Activated naive CD4-positive, alpha-beta T cell treated with anti-CD3 and anti-CD28 coated beads for 36 hours (primary cell): ENCODE data around the gene TMPRSS11B. TPM values are rescaled to one million over a fixed set of nuclear protein-coding genes. Genes with fewer than 3 reads are reported as not detected.
"Not testable (repeated sequence)": the region's sequence is repeated elsewhere in the genome, so short reads cannot be mapped to it uniquely, and the experiment has no call there.

ENCODE experiments used
- CTCF ChIA-PET: fragments of 350-600 bp; sonication (Branson Sonifier 250); formaldehyde crosslinking; loops from one replicate; lab custom pipeline; 2021; ENCODE audit warnings: antibody characterized with exemption; lab: Charles Lee
- DNase-seq: peaks from one replicate; pipeline ENCODE4 v3.0.0-alpha.2; 2020
- H3K27ac Mint-ChIP-seq: one replicate; pipeline ENCODE4 v1.8.0; 2021; ENCODE audit warnings: mild to moderate bottlenecking, mixed read lengths
- H3K27me3 Mint-ChIP-seq: one replicate; pipeline ENCODE4 v1.8.0; 2021; ENCODE audit warnings: low read depth, mixed read lengths
- H3K36me3 Mint-ChIP-seq: one replicate; pipeline ENCODE4 v1.8.0; 2021; ENCODE audit warnings: low read depth, mixed read lengths
- H3K4me1 Mint-ChIP-seq: one replicate; pipeline ENCODE4 v1.8.0; 2021; ENCODE audit warnings: low read depth, mixed read lengths
- H3K4me3 Mint-ChIP-seq: one replicate; pipeline ENCODE4 v1.8.0; 2021; ENCODE audit warnings: mild to moderate bottlenecking, moderate library complexity, mixed read lengths
- H3K9me3 Mint-ChIP-seq: one replicate; pipeline ENCODE4 v1.8.0; 2021; ENCODE audit warnings: mixed read lengths
- intact Hi-C: fragments of 100-400 bp; cut with micrococcal nuclease; formaldehyde crosslinking; loops from one replicate; pipeline ENCODE4 v1.15.1; 2023
- total RNA-seq, 2 experiments: library from RNA; stranded (reverse); gene quantifications; one replicate each; pipeline ENCODE4 v1.2.3, GENCODE V29; 2021

Gene TMPRSS11B
- total RNA-seq, 2 experiments from 2014 or later: not detected

- no peak overlapping the region for H3K4me3 Mint-ChIP-seq
- intact Hi-C loops: no loop called here
- H3K27ac Mint-ChIP-seq: no peak overlapping the region
- CTCF ChIA-PET: no interaction called here
- peaks cover under 1% of the 10 kb centered on the region for H3K27me3 Mint-ChIP-seq
- peaks cover 14% of the 10 kb centered on the region for H3K9me3 Mint-ChIP-seq
- H3K36me3 Mint-ChIP-seq: peaks cover 2% of the 10 kb centered on the region
- DNase-seq: no peak
- H3K4me1 Mint-ChIP-seq: no peaks in the 10 kb centered on the region
Measured at GRCh38 chr4:68209003-68209402, 36.5 kb downstream of the TMPRSS11B start.

GRCh38 chr4:68194305-68194704 lies 51.2 kb downstream of the TMPRSS11B start:
- H3K4me1 Mint-ChIP-seq, CTCF ChIA-PET: not testable (repeated sequence)

DNA sequence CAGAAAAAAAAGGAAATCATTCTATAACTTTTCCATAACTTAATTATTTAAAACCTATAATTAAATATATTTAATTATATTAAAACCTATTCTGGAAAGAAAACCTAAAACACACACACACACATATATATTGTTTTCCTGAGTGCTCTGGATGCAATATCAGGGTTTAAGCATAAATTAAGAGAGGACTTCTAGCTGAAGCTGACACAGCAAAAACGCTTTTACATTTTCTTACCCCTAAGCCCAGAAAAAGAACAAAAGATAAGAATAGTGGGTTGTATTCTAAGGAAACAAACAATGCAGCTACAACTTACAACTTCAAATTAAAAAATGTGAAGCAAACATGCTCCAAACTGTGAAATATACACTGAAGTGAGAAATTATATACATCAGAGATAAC lies 52.3 kb downstream of the TMPRSS11B start:
- Mint-ChIP-seq H3K4me3 (no peak overlapping the region), H3K9me3 (peaks cover 4% of the 10 kb centered on the region), H3K27ac (no peak overlapping the region), H3K4me1 (no peaks in the 10 kb centered on the region), H3K27me3 (peaks cover 6% of the 10 kb centered on the region), H3K36me3 (no peaks in the 10 kb centered on the region)
- no peak for DNase-seq
- CTCF ChIA-PET: no interaction called here
- intact Hi-C loops: no loop called here

More at GRCh38 chr4:68194305-68194704, 51.2 kb downstream of the TMPRSS11B start:
- H3K4me3 Mint-ChIP-seq, H3K27me3 Mint-ChIP-seq, intact Hi-C loops, DNase-seq, H3K9me3 Mint-ChIP-seq, H3K27ac Mint-ChIP-seq, H3K36me3 Mint-ChIP-seq: not testable (repeated sequence)

DNA sequence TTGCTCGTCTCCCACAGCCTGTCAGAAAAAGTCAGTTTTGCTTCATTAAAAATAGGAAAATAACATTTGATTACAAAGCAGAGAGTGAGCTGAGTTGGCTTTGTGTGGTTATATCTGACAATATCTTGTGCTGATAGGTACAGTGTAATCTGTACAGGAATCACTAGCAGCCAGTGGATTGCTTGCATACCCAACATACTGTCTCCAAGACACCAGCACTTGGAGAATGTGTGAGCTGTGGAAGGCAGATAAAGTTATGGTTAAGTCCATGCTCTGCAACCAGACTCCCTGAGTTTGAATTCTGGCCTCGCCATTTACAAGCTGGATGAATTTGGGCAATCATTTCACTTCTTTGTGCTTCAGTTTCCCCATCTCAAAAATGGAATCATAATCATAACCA lies 58.3 kb downstream of the TMPRSS11B start:
- no peaks in the 10 kb centered on the region for H3K36me3 Mint-ChIP-seq

DNA sequence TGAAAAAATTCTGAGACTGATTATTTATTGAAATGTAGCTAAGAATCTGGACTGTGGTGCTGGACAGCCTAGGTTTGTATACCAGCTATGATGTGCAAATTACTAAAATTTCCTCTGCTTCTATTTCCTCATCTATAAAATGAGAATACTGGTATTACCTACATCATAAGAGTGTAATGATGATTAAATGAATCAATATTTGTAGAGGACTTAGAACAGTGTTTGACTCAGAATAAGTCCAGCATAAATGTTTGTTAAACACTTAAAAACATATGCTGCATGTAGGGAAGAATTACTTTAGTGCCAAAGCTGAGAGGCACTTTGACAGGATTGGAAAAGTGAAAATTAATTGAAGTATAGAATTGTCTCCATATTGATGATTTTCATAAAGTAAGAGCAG lies 60.6 kb downstream of the TMPRSS11B start:
- Mint-ChIP-seq H3K4me3 (no peak overlapping the region), H3K27ac (no peak overlapping the region), H3K27me3 (peaks cover 7% of the 10 kb centered on the region), H3K9me3 (no peaks in the 10 kb centered on the region), H3K36me3 (no peaks in the 10 kb centered on the region), H3K4me1 (no peaks in the 10 kb centered on the region)
- intact Hi-C loops: no loop called here
- CTCF ChIA-PET: interaction anchor here (0.7 to 1.2 kb wide), 2 partner anchors 9 to 50 kb away, joined by 3 to 4 read pairs; no protein-coding TSS in a partner anchor
- no peak for DNase-seq

More for the DNA sequence above, 58.3 kb downstream of the TMPRSS11B start:
- CTCF ChIA-PET: no interaction called here
- DNase-seq: no peak
- Mint-ChIP-seq H3K27me3 (peaks cover 7% of the 10 kb centered on the region), H3K27ac (no peak overlapping the region), H3K4me3 (no peak overlapping the region), H3K4me1 (no peaks in the 10 kb centered on the region), H3K9me3 (no peaks in the 10 kb centered on the region)
- intact Hi-C loops: no loop called here

DNA sequence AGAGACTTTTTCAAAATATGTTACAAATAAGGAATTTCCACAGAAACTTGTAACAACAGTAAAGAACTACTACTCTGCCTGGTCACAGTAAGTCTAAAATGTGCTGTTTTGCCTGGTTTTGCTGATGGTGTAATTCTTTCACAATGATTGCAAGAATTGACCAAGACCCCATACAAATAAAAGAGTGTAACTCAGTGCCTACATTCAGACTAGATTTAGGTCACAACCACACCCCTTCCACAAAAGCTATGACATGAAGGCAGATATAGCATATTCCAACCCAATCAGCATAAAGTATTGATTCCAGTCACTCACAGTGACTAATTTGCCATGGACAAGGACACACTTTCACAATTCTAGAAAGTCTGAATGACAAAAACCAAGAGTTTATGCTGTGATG lies 62.1 kb downstream of the TMPRSS11B start:
- H3K4me1 Mint-ChIP-seq: no peaks in the 10 kb centered on the region
- no peaks in the 10 kb centered on the region for H3K36me3 Mint-ChIP-seq
- intact Hi-C loops: no loop called here
- no peak overlapping the region for H3K4me3 Mint-ChIP-seq
- no peak for DNase-seq
- CTCF ChIA-PET: interaction anchor here (0.6 kb wide), 1 partner anchor 97 kb away, joined by 3 read pairs; no protein-coding TSS in a partner anchor
- no peaks in the 10 kb centered on the region for H3K9me3 Mint-ChIP-seq
- no peak overlapping the region for H3K27ac Mint-ChIP-seq
- H3K27me3 Mint-ChIP-seq: peaks cover 4% of the 10 kb centered on the region

DNA sequence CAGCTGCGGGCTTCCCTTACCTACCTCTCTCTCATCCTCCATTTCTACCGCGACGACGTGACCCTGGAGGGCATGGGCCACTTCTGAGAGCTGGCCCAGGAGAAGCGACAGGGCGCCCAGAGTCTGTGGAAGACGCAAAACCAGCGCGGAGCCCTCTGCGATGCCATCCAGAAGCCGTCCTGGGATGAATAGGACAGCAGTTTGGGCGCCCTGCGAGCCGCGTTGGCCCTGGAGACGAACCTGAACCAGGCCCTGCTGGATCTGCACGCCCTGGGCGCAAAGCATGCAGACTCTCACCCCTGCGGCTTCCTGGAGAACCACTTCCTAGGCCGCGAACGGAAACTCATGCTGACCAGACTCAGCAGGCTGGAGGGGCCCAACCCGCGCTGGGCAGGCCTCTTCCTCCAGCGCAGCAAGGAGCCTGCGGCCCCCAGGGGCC lies 63.1 kb downstream of the TMPRSS11B start:
- CTCF ChIA-PET: no interaction called here
- intact Hi-C loops: no loop called here
- DNase-seq: no peak
- Mint-ChIP-seq H3K9me3 (no peaks in the 10 kb centered on the region), H3K4me1 (no peaks in the 10 kb centered on the region), H3K27me3 (peaks cover 7% of the 10 kb centered on the region), H3K4me3 (no peak overlapping the region), H3K36me3 (no peaks in the 10 kb centered on the region), H3K27ac (no peak overlapping the region)

GRCh38 chr4:68180849-68181526 lies 64.5 kb downstream of the TMPRSS11B start:
- intact Hi-C loops: no loop called here
- no peaks in the 10 kb centered on the region for H3K9me3 Mint-ChIP-seq
- no peaks in the 10 kb centered on the region for H3K36me3 Mint-ChIP-seq
- H3K4me1 Mint-ChIP-seq: no peaks in the 10 kb centered on the region
- CTCF ChIA-PET: interaction anchor here (0.6 kb wide), 1 partner anchor 35 kb away, joined by 3 read pairs; no protein-coding TSS in a partner anchor
- no peak for DNase-seq
- peaks cover 12% of the 10 kb centered on the region for H3K27me3 Mint-ChIP-seq
- no peak overlapping the region for H3K4me3 Mint-ChIP-seq
- no peak overlapping the region for H3K27ac Mint-ChIP-seq

- CTCF ChIA-PET: interaction anchor here (1.3 kb wide), 1 partner anchor 624 kb away, joined by 4 read pairs; no protein-coding TSS in a partner anchor
- H3K4me3 Mint-ChIP-seq: no peak overlapping the region
- H3K4me1 Mint-ChIP-seq: peaks cover 3% of the 10 kb centered on the region
- intact Hi-C loops: loop anchor here (5.0 to 10.0 kb wide), 2 partner anchors 200 to 1092 kb away; no protein-coding TSS in a partner anchor
- no peaks in the 10 kb centered on the region for H3K9me3 Mint-ChIP-seq
- no peak overlapping the region for H3K27ac Mint-ChIP-seq
- H3K27me3 Mint-ChIP-seq: peaks cover 18% of the 10 kb centered on the region
- H3K36me3 Mint-ChIP-seq: no peaks in the 10 kb centered on the region
- no peak for DNase-seq
Measured at GRCh38 chr4:68176904-68177303, 68.6 kb downstream of the TMPRSS11B start.

Other genes with a start within 250 kb of the TMPRSS11B start
- gene TMPRSS11F, start 115.8 kb downstream of the TMPRSS11B start, total RNA-seq: not detected
- 10 to 100 TPM; 76.3 to 81.0 TPM for gene YTHDC1, start 104.4 kb upstream of the TMPRSS11B start, total RNA-seq
- gene TMPRSS11E, start 201.8 kb upstream of the TMPRSS11B start, total RNA-seq: not detected